Subcutaneous adipose tissue (tissue), 4 donors: Measurements from ENCODE around the gene BOK. TPM values are rescaled to one million over a fixed set of nuclear protein-coding genes. Genes with fewer than 3 reads are reported as not detected.

Experiments used
- total RNA-seq, 4 donors: library from RNA; depleted of rRNA; stranded (reverse); fragments of >200 nt; gene quantifications; one replicate each; pipeline ENCODE4 v1.1.0, GENCODE V29; 2016
- TF ChIP-seq, protein P1 (sequence below): fragments of 450-650 bp; IDR thresholded peaks from one replicate; pipeline ENCODE4 v1.5.1; 2016; ENCODE audit warnings: low read depth, mild to moderate bottlenecking, control low read depth, antibody characterized with exemption, moderate library complexity

BOK gene
- total RNA-seq, 4 donors from 2014 or later: 69.9 to 421 (median 80.4) TPM

DNA sequence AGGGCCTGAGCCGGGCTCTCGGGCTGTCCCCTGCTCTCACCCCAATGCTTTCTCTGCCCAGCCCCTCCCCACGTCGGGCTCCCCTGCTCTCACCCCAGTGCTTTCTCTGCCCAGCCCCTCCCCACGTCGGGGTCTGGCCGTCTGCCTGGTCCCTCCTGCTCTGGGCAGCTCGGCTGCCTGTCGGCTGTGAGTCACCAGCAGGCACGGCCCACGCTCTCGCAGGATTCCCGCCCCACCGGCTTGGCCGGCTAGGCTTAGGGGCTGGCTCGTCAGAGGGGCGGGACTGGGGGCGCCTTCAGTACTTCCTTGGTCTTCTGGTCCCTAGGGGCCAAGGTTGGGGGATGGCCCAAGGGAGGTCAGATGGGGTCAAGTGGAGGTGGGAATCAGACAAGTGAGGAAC, 3.3 kb downstream of the BOK start:
- TF ChIP-seq, protein P1, sequence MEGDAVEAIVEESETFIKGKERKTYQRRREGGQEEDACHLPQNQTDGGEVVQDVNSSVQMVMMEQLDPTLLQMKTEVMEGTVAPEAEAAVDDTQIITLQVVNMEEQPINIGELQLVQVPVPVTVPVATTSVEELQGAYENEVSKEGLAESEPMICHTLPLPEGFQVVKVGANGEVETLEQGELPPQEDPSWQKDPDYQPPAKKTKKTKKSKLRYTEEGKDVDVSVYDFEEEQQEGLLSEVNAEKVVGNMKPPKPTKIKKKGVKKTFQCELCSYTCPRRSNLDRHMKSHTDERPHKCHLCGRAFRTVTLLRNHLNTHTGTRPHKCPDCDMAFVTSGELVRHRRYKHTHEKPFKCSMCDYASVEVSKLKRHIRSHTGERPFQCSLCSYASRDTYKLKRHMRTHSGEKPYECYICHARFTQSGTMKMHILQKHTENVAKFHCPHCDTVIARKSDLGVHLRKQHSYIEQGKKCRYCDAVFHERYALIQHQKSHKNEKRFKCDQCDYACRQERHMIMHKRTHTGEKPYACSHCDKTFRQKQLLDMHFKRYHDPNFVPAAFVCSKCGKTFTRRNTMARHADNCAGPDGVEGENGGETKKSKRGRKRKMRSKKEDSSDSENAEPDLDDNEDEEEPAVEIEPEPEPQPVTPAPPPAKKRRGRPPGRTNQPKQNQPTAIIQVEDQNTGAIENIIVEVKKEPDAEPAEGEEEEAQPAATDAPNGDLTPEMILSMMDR: no peak

DNA sequence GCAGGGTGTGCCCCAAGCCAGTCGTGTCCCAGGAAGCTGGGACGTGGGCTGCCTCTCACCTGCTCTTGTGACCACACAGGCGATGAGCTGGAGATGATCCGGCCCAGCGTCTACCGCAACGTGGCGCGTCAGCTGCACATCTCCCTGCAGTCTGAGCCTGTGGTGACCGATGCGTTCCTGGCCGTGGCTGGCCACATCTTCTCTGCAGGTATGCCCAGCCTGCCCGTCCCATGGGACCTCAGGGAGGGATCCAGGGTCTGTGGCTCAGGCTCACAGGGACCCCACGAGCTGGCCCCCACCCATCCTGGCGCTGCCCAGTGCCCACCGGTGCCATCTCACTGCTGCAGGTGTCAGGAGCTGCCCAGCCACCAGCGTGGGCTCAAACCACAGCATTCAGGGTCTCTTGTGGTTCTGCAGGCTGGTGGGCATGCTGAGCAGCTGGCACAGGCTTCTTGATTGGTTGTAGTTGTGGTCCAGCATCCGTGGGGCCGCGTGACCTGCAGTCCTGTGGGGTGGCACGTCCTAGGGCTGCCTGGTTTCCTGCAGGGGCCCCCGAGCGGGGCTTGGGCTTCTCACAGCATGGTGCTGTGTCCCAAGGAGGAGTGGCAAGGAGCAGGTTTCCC, 3.8 kb downstream of the BOK start:
- TF ChIP-seq, protein P1: no peak

DNA sequence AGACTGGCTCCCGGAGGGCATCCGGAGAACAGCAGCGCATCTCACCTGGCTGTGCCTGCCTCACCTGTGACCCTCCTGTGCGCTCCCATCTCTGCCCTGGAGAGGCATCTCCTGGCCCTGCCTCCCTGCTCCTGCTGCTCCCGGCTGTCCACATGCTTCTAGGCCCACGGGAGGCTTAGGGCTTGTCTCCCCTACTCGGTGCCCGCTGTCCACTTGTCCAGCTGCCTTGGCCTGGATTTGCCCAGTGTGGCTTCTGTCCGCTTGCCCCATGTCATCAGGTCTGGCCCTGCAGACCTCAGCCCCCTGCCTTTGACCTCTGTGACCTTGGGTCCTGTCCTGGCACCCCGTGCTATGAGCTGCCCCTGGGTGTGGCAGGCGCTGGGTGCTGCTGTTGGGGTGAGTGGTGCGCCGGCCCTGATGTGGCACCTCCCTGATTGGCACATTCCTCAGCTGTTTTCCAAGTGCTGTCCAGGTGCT, 4.5 kb downstream of the BOK start:
- TF ChIP-seq, protein P1: no peak

DNA sequence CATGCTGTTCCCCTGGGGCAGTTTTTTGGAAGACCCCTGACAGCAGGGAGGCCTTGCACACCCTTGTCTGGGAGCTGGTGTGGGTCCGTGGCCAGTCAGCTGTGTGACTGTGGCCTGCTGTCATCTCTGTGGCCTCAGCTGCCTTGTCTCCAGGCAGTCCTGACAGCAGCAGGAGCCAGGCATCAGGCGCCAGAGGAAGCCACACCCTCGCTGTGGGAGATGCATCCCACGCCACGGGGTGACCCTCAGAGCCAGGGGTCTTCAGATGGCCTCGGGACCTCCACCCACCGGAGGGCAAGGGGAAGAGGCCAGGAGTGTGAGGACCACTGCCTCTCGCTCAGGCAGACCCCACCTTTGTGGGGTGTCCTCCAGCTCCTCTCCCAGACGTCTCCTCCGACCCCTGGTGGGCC, 5.0 kb downstream of the BOK start:
- TF ChIP-seq, protein P1: no peak

DNA sequence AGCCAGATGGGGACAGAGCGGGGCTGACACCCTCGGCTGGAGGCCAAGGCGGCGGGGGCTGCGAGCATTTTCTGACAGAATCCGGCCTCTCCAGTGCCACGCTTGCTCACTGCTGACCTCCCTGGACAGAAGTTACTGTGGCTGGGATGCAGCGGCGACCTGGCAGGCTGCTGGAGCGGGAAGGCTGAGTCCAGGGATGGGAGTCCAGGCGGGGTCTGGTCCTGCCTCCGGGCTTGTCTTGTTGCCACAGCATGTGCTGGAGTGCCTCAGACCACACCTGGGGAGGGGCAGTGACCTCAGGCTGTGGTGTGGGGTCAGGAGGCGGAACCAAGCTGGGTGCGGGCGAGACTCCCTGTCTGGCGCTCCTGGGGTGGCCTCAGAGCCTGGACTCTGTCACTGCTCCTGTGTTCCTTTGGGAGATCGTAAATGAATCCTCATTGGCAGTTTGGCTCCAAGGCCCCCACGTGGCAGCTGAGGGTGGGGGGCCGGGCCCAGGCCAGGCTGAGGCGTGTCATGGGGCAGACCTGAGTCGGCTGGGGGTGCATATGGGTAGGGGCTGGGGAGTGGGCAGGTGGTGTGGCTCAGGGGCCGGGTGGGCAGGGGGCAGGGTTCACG, 5.5 kb downstream of the BOK start:
- TF ChIP-seq, protein P1: no peak

DNA sequence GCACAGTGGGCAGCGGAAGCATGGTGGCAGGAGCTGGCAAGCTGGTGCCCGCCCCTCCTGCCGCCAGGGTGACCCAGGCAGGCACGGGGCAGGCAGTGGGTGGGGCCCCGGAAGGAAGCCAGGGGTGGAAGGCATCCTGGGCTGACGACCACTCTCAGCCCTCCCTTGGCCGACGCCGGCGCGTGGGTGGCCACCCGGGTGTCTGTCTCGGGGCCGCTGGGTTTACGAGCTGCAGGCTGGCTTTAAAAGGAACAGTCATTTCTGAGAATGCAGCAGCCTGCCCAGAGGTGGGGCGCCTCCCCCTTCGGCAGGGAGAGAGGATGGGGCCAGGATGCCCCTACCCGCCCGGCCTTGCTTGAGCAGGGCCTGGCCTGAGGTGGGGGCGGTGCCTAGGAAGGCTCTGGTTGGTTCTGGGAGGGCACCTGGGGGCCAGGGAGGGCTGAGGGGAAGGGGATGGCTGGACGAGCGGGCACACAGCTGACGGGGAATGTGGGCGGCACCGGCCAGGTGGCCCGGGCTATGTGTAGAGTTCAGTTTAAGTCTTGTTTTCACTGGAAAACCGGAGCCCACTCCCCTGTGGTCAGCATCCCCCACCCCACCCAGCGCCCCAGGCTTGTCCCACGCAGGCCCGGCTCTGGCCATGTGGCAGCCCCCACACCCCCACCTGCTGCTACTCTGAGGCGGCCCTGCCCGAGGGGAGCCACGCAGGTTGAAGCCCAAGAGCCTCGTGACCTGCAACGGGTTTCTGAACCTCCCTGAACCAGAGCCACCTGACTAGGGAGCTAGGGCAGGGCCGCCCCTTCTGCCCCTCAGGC, 6.3 kb downstream of the BOK start:
- TF ChIP-seq, protein P1: no peak

DNA sequence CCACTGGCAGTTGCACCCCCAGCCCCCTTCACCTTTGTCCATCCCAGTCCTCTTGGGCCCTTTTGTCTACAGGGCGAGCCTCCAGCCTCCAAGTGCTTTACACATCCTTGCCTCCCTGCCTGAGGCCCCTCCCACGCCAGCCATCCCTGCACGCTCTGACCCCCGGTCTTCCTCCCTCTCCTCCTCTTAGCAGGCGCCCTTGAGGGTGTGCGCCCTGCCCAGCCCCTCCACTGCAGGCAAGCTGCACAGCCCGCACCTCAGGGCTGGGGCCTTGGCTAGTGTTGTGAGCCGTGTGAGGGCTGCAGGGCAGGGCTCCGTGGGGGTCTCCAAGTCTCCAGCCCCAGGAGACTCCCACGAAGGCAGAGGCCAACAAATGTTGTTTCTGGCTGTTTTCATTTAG, 6.9 kb downstream of the BOK start:
- TF ChIP-seq, protein P1: no peak
